ENCODE measurements around the gene PIGM.
A peak's percentile ranks its signal among the peaks of the same experiment; 100 is the strongest.

GRCh38 chr1:160006312-160006940, 25.4 kb downstream of the PIGM start:
- TF ChIP-seq CTCF (IDR thresholded peaks at IDR 0.05): peak in 2 of 3 donors; percentile 7 to 22
- TF ChIP-seq POLR2A (IDR thresholded peaks at IDR 0.05): no peak
- no peak for TF ChIP-seq EP300 (IDR thresholded peaks at IDR 0.05)
